Lung (tissue), 12 donors: ENCODE results near the gene GSAP. TPM values are rescaled to one million over a fixed set of nuclear protein-coding genes. Genes with fewer than 3 reads are reported as not detected.
A peak's percentile ranks its signal among the peaks of the same experiment; 100 is the strongest.

Experiments
- ATAC-seq: fragments of 200-7000 bp; cut with Tn5 transposase; one replicate; pipeline ENCODE4 v1.9.1; 2020; ENCODE audit warnings: moderate number of reproducible peaks; ENCODE audit not compliant: insufficient read depth, low FRiP score
- DNase-seq, 3 donors: peaks; one replicate each; pipeline ENCODE4 v3.0.0-alpha.2; 2013 to 2017
- H3K27ac ChIP-seq, 2 donors: one replicate each; pipeline ENCODE4 v1.5.1; 2013; ENCODE audit warnings: mild to moderate bottlenecking in 2 of 2, moderate library complexity in 2 of 2, control low read depth in 1 of 2, inconsistent platforms in 1 of 2, low read depth in 1 of 2, low read length in 1 of 2
- H3K27me3 ChIP-seq, 3 donors: one replicate each; pipeline ENCODE4 v1.5.1; 2013; ENCODE audit warnings: low read length in 2 of 3; ENCODE audit not compliant: control insufficient read depth in 3 of 3, insufficient read depth in 3 of 3
- H3K36me3 ChIP-seq, 4 donors: one replicate each; pipeline ENCODE4 v1.5.1; 2013; ENCODE audit warnings: low read length in 4 of 4, mild to moderate bottlenecking in 1 of 4, moderate library complexity in 1 of 4; ENCODE audit not compliant: control insufficient read depth in 4 of 4, insufficient read depth in 4 of 4
- H3K4me1 ChIP-seq, 5 donors: one replicate each; pipeline ENCODE4 v1.5.1; 2013; ENCODE audit warnings: low read length in 5 of 5, mild to moderate bottlenecking in 2 of 5, moderate library complexity in 1 of 5; ENCODE audit not compliant: control insufficient read depth in 5 of 5, insufficient read depth in 5 of 5
- H3K4me3 ChIP-seq: one replicate; pipeline ENCODE4 v1.5.1; 2013; ENCODE audit warnings: mild to moderate bottlenecking, control low read depth, moderate library complexity
- H3K9ac ChIP-seq, 2 donors: one replicate each; pipeline ENCODE4 v1.5.1; 2013; ENCODE audit warnings: low read length in 2 of 2, control low read depth in 1 of 2; ENCODE audit not compliant: insufficient read depth in 1 of 2
- H3K9me3 ChIP-seq, 4 donors: one replicate each; pipeline ENCODE4 v1.5.1; 2013; ENCODE audit warnings: low read length in 3 of 4, mild to moderate bottlenecking in 1 of 4, moderate library complexity in 1 of 4; ENCODE audit not compliant: control insufficient read depth in 4 of 4, insufficient read depth in 3 of 4
- CTCF ChIP-seq: IDR thresholded peaks from 2 replicates; pipeline ENCODE4 v1.5.1; 2012; ENCODE audit warnings: mild to moderate bottlenecking; ENCODE audit errors: control extremely low read depth, extremely low read depth
- WGBS, 2 donors: extraction: QIAGEN DNeasy Blood & Tissue Kit; methylation state at CpG; one replicate each; pipeline ENCODE4 v1.1.7; 2013; 5-methylcytosine and 5-hydroxymethylcytosine counted together
- polyA plus RNA-seq, 2 donors: library from polyadenylated mRNA; stranded (reverse); fragments of 200-250 nt; gene quantifications; one replicate each; pipeline ENCODE4 v1.2.1, GENCODE V29; 2013
- total RNA-seq, 2 donors: library from RNA; depleted of rRNA in 1 of 2; stranded (reverse); fragments of >200 nt in 1 of 2; gene quantifications; one replicate each; pipeline ENCODE4 v1.2.1, GENCODE V29; 2014 to 2021
- donor health status: control.
- donor health status: control.
- donor health status: Bipolar disorder and iron deficiency.
- donor health status: healthy.
- donor health status: DM: yes; HTN: yes; CAD: no.

The GSAP gene
- total and polyA plus RNA-seq, 4 donors = 26.4 to 99.3 (median 57.4) TPM

GRCh38 chr7:77359599-77359998 is 56.5 kb downstream of the GSAP start:
- H3K27ac ChIP-seq = no peak overlapping the region
- H3K4me3 ChIP-seq = no peak overlapping the region
- ATAC-seq = no peak
- TF ChIP-seq CTCF = no peak
- no peaks in the 10 kb centered on the region for H3K9me3 ChIP-seq
- no peak overlapping the region for H3K9ac ChIP-seq
- H3K36me3 ChIP-seq = peaks cover 0 to 6% (median under 1%) of the 10 kb centered on the region in 4 donors
- WGBS, 2 donors = 25 to 36% methylated on average over 1 of the region's 1 CpG
- H3K4me1 ChIP-seq = peaks cover 0 to 7% (median 0%) of the 10 kb centered on the region in 5 donors
- peak in 1 of 3 donors; percentile 8 for DNase-seq
- H3K27me3 ChIP-seq = no peaks in the 10 kb centered on the region

DNA sequence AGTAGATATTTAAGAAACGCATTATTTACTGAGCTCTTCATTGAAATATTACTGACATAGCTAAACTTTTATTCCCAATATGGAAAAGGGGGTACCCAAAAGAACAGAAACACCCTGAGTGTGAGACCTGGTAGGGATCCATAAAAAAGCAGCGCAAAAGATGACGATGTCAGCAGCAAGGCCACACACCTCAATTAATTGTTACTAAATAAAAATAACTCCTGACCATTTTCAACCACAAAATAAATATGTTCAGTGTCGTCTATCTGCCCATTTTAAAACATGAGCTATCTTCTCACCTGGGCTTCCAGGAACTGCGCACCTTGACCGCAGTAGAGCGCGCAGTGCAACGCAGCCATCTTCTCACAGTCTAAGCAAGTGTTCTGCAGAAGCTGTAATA is 61.2 kb downstream of the GSAP start:
- TF ChIP-seq CTCF = no peak
- 95 to 98% methylated on average over 9 of the region's 9 CpGs for WGBS, 2 donors
- ATAC-seq = no peak

GRCh38 chr7:77354484-77354883 is 61.7 kb downstream of the GSAP start:
- Histone ChIP-seq H3K4me3 (no peak overlapping the region), H3K9me3 (no peaks in the 10 kb centered on the region), H3K4me1 (peaks cover 0 to under 1% (median 0%) of the 10 kb centered on the region in 5 donors), H3K36me3 (peaks cover 0 to 2% (median 0%) of the 10 kb centered on the region in 4 donors), H3K27me3 (no peaks in the 10 kb centered on the region), H3K27ac (no peak overlapping the region), H3K9ac (no peak overlapping the region)
- ATAC-seq = no peak
- 48 to 49% methylated on average over 2 of the region's 2 CpGs for WGBS, 2 donors
- TF ChIP-seq CTCF = no peak
- DNase-seq = no peak

More for the DNA sequence above, 61.2 kb downstream of the GSAP start:
- Histone ChIP-seq H3K9me3 (no peaks in the 10 kb centered on the region), H3K4me3 (no peak overlapping the region), H3K27ac (no peak overlapping the region), H3K9ac (no peak overlapping the region), H3K4me1 (peaks cover 0 to 3% (median 0%) of the 10 kb centered on the region in 5 donors), H3K27me3 (no peaks in the 10 kb centered on the region), H3K36me3 (peaks cover 0 to 2% (median 0%) of the 10 kb centered on the region in 4 donors)
- DNase-seq = no peak

- no peak for TF ChIP-seq CTCF
- ATAC-seq (no peak), DNase-seq (no peak)
- Histone ChIP-seq H3K27me3 (no peaks in the 10 kb centered on the region), H3K4me3 (no peak overlapping the region), H3K27ac (no peak overlapping the region), H3K9me3 (no peaks in the 10 kb centered on the region), H3K36me3 (peaks cover 0 to 2% (median 0%) of the 10 kb centered on the region in 4 donors), H3K9ac (no peak overlapping the region), H3K4me1 (peaks cover 0 to 4% (median 0%) of the 10 kb centered on the region in 5 donors)
- 68 to 70% methylated on average over 6 of the region's 6 CpGs for WGBS, 2 donors
Measured at GRCh38 chr7:77353911-77354310, 62.2 kb downstream of the GSAP start.
